Naive B cell (primary cell): Measurements from ENCODE around the gene KCNV2. TPM values are rescaled to one million over a fixed set of nuclear protein-coding genes. Genes with fewer than 3 reads are reported as not detected.
A peak's percentile ranks its signal among the peaks of the same experiment; 100 is the strongest.

Experiments used
- ATAC-seq, 2 donors: fragments of 150-1000 bp; cut with Tn5 transposase; 2 replicates each; pipeline ENCODE4 v1.10.0; 2021; ENCODE audit warnings: low read depth in 2 of 2, mild to moderate bottlenecking in 2 of 2, moderate library complexity in 2 of 2
- DNase-seq: peaks from one replicate; pipeline ENCODE4 v3.0.0; 2022
- H3K27ac Mint-ChIP-seq, 6 donors: one replicate each; pipeline ENCODE4 v1.8.0; 2020 to 2022; ENCODE audit warnings: mild to moderate bottlenecking in 6 of 6, mixed read lengths in 6 of 6, moderate library complexity in 5 of 6, inconsistent platforms in 2 of 6
- H3K27me3 Mint-ChIP-seq, 3 donors: one replicate each; pipeline ENCODE4 v1.8.0; 2021 to 2022; ENCODE audit warnings: mixed read lengths in 3 of 3, mild to moderate bottlenecking in 1 of 3
- H3K36me3 Mint-ChIP-seq, 2 donors: one replicate each; pipeline ENCODE4 v1.8.0; 2020 to 2022; ENCODE audit warnings: mixed read lengths in 2 of 2, inconsistent platforms in 1 of 2, mild to moderate bottlenecking in 1 of 2
- H3K4me1 Mint-ChIP-seq, 3 donors: one replicate each; pipeline ENCODE4 v1.8.0; 2020 to 2022; ENCODE audit warnings: mixed read lengths in 3 of 3, inconsistent platforms in 1 of 3, mild to moderate bottlenecking in 1 of 3, moderate library complexity in 1 of 3
- H3K4me3 Mint-ChIP-seq, 8 donors: one replicate each; pipeline ENCODE4 v1.8.0; 2020 to 2022; ENCODE audit warnings: mild to moderate bottlenecking in 8 of 8, mixed read lengths in 8 of 8, moderate library complexity in 8 of 8, inconsistent platforms in 2 of 8
- H3K9me3 Mint-ChIP-seq, 7 donors: one replicate each; pipeline ENCODE4 v1.8.0; 2020 to 2022; ENCODE audit warnings: mixed read lengths in 7 of 7, mild to moderate bottlenecking in 5 of 7, inconsistent platforms in 2 of 7, moderate library complexity in 1 of 7
- polyA plus RNA-seq, 6 donors: library from polyadenylated mRNA; unstranded; fragments of 300-500 nt; fragmentation: Illumina TruSeq; gene quantifications; one replicate each; pipeline ENCODE4 v1.2.3, GENCODE V29; 2021; ENCODE audit warnings: low read depth in 6 of 6

KCNV2 gene
- polyA plus RNA-seq, 6 donors from 2014 or later = 0.14 to 0.16 TPM; not detected in 4

GRCh38 chr9:2755285-2755684, 38.0 kb downstream of the KCNV2 start:
- no peak overlapping the region for H3K27ac Mint-ChIP-seq
- no peaks in the 10 kb centered on the region for H3K27me3 Mint-ChIP-seq
- H3K9me3 Mint-ChIP-seq = peaks cover 3 to 10% (median 5%) of the 10 kb centered on the region in 7 donors
- DNase-seq (no peak), ATAC-seq (no peak)
- no peak overlapping the region for H3K4me3 Mint-ChIP-seq
- H3K4me1 Mint-ChIP-seq = no peaks in the 10 kb centered on the region
- H3K36me3 Mint-ChIP-seq = peaks cover 31 to 34% of the 10 kb centered on the region in 2 donors

GRCh38 chr9:2758162-2758897, 41.0 kb downstream of the KCNV2 start:
- no peak for ATAC-seq
- no peak for DNase-seq
- Mint-ChIP-seq H3K9me3 (peaks cover 0 to 8% (median 3%) of the 10 kb centered on the region in 7 donors), H3K27ac (no peak overlapping the region), H3K4me1 (peaks cover 0 to 6% (median 5%) of the 10 kb centered on the region in 3 donors), H3K4me3 (no peak overlapping the region), H3K36me3 (peaks cover 15 to 31% of the 10 kb centered on the region in 2 donors), H3K27me3 (no peaks in the 10 kb centered on the region)

GRCh38 chr9:2758898-2759510, 41.7 kb downstream of the KCNV2 start:
- H3K36me3 Mint-ChIP-seq = peaks cover 9 to 27% of the 10 kb centered on the region in 2 donors
- DNase-seq (no peak), ATAC-seq (no peak)
- peaks cover 0 to 6% (median 5%) of the 10 kb centered on the region in 3 donors for H3K4me1 Mint-ChIP-seq
- H3K27me3 Mint-ChIP-seq = no peaks in the 10 kb centered on the region
- peaks cover 0 to 8% (median 3%) of the 10 kb centered on the region in 7 donors for H3K9me3 Mint-ChIP-seq
- H3K27ac Mint-ChIP-seq = no peak overlapping the region
- no peak overlapping the region for H3K4me3 Mint-ChIP-seq

GRCh38 chr9:2761424-2761823, 44.1 kb downstream of the KCNV2 start:
- ATAC-seq (peak in 1 of 2 donors; percentile 27), DNase-seq (peak; percentile 0)
- H3K27me3 Mint-ChIP-seq = no peaks in the 10 kb centered on the region
- no peaks in the 10 kb centered on the region for H3K9me3 Mint-ChIP-seq
- peaks cover 0 to 21% of the 10 kb centered on the region in 2 donors for H3K36me3 Mint-ChIP-seq
- H3K4me1 Mint-ChIP-seq = peaks cover 5 to 15% (median 9%) of the 10 kb centered on the region in 3 donors
- H3K27ac Mint-ChIP-seq = peak overlapping the region in 4 of 6 donors; percentile 3 to 81 (median 47)
- peak overlapping the region in 1 of 8 donors; percentile 6 for H3K4me3 Mint-ChIP-seq

GRCh38 chr9:2764353-2764752, 47.0 kb downstream of the KCNV2 start:
- no peak for ATAC-seq
- Mint-ChIP-seq H3K27ac (peak overlapping the region in 1 of 6 donors; percentile 54), H3K4me1 (peaks cover 5 to 15% (median 9%) of the 10 kb centered on the region in 3 donors), H3K9me3 (no peaks in the 10 kb centered on the region), H3K27me3 (no peaks in the 10 kb centered on the region), H3K36me3 (peaks cover 14 to 16% of the 10 kb centered on the region in 2 donors), H3K4me3 (no peak overlapping the region)
- no peak for DNase-seq

GRCh38 chr9:2765250-2765880, 48.1 kb downstream of the KCNV2 start:
- Mint-ChIP-seq H3K4me3 (no peak overlapping the region), H3K27ac (peak overlapping the region in 4 of 6 donors; percentile 39 to 80 (median 68)), H3K9me3 (no peaks in the 10 kb centered on the region), H3K4me1 (peaks cover 5 to 15% (median 9%) of the 10 kb centered on the region in 3 donors), H3K36me3 (peaks cover 14 to 17% of the 10 kb centered on the region in 2 donors), H3K27me3 (no peaks in the 10 kb centered on the region)
- ATAC-seq = no peak
- DNase-seq = no peak

- Mint-ChIP-seq H3K9me3 (peaks cover 0 to 8% (median 2%) of the 10 kb centered on the region in 7 donors), H3K4me3 (no peak overlapping the region), H3K27ac (peak overlapping the region in 1 of 6 donors; percentile 62), H3K27me3 (no peaks in the 10 kb centered on the region), H3K4me1 (peaks cover 0 to 9% (median 9%) of the 10 kb centered on the region in 3 donors), H3K36me3 (peaks cover 27 to 36% of the 10 kb centered on the region in 2 donors)
- DNase-seq (no peak), ATAC-seq (no peak)
Measured at GRCh38 chr9:2767800-2768677, 50.7 kb downstream of the KCNV2 start.

- no peak for DNase-seq
Measured at GRCh38 chr9:2771087-2771486, 53.8 kb downstream of the KCNV2 start.

GRCh38 chr9:2771661-2772060, 54.4 kb downstream of the KCNV2 start:
- Mint-ChIP-seq H3K36me3 (peaks cover 58 to 71% of the 10 kb centered on the region in 2 donors), H3K27ac (no peak overlapping the region), H3K4me3 (no peak overlapping the region), H3K27me3 (no peaks in the 10 kb centered on the region), H3K9me3 (peaks cover 4 to 43% (median 31%) of the 10 kb centered on the region in 7 donors), H3K4me1 (no peaks in the 10 kb centered on the region)
- ATAC-seq (no peak), DNase-seq (no peak)

More at GRCh38 chr9:2771087-2771486, 53.8 kb downstream of the KCNV2 start:
- Mint-ChIP-seq H3K27ac (peak overlapping the region in 1 of 6 donors; percentile 2), H3K4me3 (no peak overlapping the region), H3K36me3 (peaks cover 52 to 66% of the 10 kb centered on the region in 2 donors), H3K27me3 (no peaks in the 10 kb centered on the region), H3K9me3 (peaks cover 4 to 38% (median 26%) of the 10 kb centered on the region in 7 donors), H3K4me1 (peaks cover 0 to 2% (median under 1%) of the 10 kb centered on the region in 3 donors)
- no peak for ATAC-seq

GRCh38 chr9:2777454-2777853, 60.1 kb downstream of the KCNV2 start:
- Mint-ChIP-seq H3K27ac (no peak overlapping the region), H3K27me3 (no peaks in the 10 kb centered on the region), H3K4me3 (no peak overlapping the region), H3K4me1 (no peaks in the 10 kb centered on the region), H3K36me3 (peaks cover 73 to 80% of the 10 kb centered on the region in 2 donors), H3K9me3 (peaks cover 4 to 63% (median 45%) of the 10 kb centered on the region in 7 donors)
- DNase-seq = no peak
- no peak for ATAC-seq

GRCh38 chr9:2778816-2779215, 61.5 kb downstream of the KCNV2 start:
- no peak for DNase-seq
- Mint-ChIP-seq H3K4me1 (no peaks in the 10 kb centered on the region), H3K4me3 (peak overlapping the region in 1 of 8 donors; percentile 21), H3K27ac (no peak overlapping the region), H3K27me3 (no peaks in the 10 kb centered on the region), H3K36me3 (peaks cover 68 to 70% of the 10 kb centered on the region in 2 donors), H3K9me3 (peaks cover under 1 to 55% (median 38%) of the 10 kb centered on the region in 7 donors)
- no peak for ATAC-seq
